NCI-H187 (cell line): ENCODE measurements around the gene CERS5.
A peak's percentile ranks its signal among the peaks of the same experiment; 100 is the strongest.
"Not testable (repeated sequence)": the region's sequence is repeated elsewhere in the genome, so short reads cannot be mapped to it uniquely, and the experiment has no call there.

ENCODE experiments used
- DNase-seq, 2 experiments: peaks; one replicate each; lab custom pipeline; 2025; lab: John Stamatoyannopoulos, UW

CERS5 gene

DNA sequence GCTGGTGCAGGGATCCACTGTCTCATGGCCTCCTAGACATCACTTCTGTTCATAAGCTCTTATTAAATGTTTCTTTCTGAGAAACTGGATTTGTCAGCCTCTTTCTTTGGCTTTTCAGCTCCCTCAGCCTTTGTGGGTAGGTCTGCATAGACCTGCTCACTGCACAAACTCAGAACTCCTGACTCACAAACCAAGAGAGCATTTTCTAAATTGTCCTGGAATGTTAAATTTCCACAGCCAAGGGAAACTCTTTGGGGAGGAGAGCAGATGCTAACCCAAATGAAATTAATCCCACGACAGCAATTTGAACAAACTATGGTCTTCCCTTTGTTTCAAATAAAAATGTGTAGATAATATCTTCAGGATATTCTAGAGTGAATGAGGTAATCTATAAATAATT lies 19.5 kb upstream of the CERS5 start:
- no peak for DNase-seq

DNA sequence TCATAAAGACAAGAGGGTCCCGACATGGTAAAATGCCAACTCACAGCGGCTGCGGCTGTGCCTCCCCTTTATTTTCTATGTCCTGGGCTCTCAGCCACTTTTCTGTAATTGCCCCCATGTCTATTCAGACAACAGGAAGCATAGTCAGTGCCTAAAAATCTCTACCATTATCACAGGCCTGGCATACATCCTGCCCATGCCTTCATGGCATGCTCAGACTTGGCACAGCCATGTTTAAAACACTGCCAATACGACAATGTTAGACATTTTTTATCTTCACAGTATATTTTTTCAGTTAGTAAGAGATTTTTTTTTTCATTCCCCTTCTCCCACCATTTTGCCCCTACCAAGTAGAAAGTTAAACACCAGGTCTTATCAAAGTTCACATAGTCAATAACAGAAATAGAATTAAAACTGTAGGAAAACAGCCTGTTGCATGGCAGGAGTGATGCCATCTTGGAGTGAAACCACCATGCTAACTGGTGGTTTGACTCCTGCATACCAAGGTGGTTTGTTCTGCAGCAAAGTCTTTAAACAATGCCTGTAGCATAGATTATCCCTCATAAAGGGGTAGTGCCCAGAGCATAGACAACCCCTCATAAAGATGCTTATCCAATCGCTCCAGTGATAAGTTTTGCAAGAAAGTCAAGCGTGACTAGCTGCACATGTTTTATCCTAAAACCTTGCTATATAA lies 18.9 kb upstream of the CERS5 start:
- DNase-seq, result no peak

DNA sequence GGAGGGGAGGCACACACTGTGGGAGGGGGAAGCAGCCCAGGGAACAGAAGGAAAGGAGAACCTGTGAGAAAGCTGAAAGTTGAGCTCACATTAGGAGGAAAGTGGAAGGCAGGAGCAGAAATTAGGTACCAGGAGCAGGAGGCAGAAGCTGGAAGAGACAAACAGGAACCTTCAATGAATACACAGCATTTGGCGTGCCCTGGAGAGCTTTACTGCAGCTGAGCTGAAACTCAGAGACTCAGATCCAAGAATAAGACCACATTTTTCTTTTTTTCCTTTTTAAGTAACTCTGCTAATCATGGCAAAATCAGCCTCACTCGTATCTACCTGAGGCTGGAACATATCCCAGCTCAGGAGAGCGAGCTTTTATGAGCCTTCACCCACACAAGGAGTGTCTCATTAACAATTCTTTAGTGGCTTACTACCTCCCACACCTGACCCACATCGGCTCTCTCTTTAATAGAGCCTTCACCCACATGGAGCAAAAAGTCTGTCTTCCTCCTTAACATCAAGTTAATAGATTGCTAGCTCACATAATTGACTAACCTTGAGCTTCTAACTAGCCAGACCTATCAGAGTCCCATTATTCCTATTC lies 18.2 kb upstream of the CERS5 start:
- no peak for DNase-seq

DNA sequence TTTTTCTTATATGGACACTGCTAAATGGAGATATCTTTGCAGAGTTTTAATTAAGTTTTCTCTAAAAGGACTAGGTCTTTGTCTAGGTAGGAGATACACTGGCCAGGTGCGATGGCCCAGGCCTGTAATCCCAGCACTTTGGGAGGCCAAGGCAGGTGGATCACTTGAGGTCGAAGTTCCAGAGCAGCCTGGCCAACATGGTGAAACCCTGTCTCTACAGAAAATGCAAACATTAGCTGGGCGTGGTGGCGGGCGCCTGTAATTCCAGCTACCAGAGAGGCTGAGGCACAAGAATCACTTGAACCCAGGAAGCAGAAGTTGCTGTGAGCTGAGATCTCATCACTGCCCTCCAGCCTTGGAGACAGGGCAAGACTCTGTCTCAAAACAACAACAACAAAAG lies 17.1 kb upstream of the CERS5 start:
- DNase-seq, result no peak

DNA sequence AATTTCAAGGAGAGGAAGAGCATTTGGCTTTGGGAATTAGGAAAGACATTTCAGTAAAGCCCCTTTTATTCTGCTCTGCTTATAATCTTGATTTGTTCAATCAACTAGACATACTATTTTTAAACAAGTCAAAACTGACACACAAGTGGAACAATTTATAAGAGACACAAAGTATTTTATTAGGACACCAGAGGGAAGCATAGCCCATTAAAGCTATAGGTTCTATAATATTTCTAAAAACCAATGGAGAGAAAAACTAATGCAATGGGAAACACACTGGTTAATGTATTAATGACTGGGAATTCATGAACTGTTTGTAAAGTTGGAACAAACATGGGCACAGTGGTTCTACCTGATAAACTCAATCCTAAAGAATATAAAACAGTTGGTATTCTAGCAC lies 15.3 kb upstream of the CERS5 start:
- no peak for DNase-seq

DNA sequence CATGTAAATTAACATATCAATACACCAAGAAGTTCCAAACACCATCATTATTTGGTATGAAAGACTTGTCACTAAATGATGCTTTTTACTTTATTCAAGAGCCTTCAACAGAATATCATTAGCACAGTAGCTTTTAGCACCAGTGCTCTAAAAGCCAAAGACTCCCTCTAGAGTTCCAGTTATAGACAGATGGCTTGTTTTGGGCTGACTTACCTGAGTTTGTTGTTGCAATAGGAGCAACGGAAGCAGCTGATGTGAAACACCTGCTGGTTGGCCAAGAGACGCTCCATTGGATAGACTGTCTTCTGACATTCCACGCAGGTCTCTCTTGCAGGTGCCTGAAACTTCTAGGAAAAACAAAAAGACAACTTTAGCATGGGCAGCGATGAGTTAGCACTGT lies 14.5 kb upstream of the CERS5 start:
- DNase-seq, result no peak

DNA sequence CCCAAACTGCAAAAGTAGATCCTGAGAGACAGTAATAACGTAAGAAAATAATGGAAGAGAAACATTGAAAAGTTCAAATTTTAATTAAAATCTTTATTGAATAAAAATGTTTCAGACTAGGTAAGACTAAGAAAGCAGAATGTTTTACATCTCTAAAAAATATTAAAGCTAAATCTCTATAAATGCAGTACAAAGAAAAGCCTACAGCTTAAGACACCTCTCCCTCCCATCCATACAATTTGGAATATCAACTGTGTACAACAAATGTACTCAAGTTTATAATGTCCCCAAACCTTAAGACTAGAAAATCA lies 8.5 kb upstream of the CERS5 start:
- DNase-seq, result no peak

DNA sequence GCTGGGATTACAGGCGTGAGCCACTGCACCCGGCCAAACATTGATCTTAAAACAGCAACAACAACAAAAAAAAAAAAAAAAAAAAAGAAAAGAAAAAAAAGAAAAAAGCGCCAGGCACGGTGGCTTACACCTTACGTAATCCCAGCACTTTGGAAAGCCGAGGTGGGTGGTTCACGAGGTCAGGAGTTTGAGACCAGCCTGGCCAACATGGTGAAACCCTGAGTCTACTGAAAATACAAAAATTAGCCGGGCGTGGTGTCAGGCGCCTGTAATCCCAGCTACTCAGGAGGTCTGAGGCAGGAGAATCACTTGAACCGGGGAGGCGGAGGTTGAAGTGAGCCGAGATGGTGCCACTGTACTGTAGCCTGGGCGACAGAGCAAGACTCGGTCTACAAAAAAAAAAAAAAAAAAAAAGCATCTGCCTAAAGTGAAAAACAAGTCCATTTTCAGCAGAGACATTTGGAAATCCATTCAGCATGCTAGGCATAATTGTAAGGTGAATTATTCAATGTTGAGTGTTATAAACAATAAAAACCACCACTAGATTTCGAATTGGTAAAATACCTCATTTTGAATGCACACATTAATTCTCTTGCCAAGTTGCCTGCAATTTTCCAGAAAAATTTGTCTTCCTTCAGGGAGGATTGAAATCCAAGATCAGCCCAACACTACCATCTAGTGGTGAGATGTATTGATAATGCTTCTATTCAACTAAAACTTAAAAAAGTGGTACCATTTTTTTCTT lies 8.0 kb upstream of the CERS5 start:
- peak in 1 of 2 experiments; percentile 69 for DNase-seq

DNA sequence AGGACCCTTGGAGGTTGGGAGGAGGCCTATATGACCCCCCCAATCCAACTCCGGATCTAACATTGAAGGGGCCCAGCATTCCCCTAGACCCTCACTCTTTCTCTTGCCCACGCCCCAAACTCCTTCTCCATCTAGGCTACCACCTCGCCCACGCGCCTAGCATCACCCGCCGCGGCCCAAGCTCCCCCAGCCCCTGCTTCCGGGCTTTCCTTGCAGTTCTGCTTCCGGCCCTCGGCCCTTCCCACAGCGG lies 445 bp downstream of the CERS5 start:
- peak in 1 of 2 experiments; percentile 52 for DNase-seq

DNA sequence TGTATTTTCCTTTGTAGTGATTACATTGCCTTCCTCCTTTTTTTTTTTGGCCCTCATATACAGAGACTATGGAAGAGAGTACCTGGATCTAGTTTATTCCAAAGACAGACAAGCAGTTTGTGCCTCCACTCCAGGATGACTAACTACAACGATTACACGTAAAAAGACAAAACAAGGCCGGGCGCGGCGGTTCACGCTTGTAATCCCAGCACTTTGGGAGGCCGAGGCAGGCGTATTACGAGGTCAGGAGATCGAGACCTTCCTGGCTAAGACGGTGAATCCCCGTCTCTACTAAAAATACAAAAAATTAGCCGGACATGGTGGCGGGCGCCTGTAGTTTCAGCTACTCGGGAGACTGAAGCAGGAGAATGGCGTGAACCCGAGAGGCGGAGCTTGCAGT lies 2.2 kb downstream of the CERS5 start:
- no peak for DNase-seq

DNA sequence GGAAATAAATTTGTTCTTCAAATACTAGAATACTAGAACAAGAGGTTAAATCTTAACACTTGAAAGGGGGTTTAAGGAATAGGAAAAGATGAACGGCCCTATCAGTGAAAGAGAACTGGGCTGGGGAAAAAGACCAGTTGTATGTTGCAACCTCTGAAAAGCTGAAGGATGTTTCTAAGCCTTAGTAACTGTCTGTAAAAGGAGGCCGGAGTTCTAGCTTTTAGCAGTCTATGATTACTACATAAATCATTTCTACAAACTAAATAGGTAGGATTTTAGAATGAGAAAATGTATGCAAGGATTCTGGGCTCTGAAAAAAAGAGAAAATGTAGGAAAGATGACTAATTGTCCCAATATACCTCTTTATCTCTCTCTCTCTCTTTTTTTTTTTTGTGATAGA lies 4.9 kb downstream of the CERS5 start:
- no peak for DNase-seq

DNA sequence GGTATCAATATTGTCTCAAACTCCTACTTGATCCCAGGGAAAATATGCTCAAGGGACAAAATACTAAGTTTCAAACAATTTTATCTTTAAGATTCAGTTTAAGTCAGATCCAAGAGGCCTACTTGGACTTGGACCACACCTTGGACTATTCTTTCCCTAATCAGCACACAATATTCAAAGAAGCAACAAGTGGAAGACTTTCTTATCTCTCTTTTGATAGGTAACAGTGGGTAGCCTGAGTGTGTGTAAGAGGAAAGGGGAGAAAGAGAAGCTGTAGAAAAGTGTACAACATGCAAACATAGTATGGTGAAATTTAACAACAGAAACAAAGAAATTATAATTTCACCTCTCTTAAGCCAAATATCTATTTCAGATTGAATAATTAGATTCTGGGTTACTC lies 6.5 kb downstream of the CERS5 start:
- no peak for DNase-seq

DNA sequence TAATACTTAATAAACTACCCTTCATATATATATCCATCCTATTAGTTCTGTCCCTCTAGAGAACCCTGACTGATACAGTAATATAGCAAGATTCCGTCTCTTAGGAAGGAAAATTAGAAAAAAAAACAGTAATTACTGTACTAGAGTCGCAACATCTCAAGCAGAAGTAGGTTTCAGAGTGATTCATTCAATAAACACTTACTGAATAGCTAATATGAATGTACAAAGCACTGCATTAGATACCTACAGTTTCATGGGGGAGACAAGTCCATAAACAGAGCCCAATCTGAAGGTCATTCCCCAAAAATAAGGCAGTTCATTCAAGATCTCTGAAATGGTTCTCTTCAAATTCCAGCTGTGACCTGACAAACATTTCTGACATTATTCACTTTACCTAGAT lies 9.9 kb downstream of the CERS5 start:
- DNase-seq, result no peak

DNA sequence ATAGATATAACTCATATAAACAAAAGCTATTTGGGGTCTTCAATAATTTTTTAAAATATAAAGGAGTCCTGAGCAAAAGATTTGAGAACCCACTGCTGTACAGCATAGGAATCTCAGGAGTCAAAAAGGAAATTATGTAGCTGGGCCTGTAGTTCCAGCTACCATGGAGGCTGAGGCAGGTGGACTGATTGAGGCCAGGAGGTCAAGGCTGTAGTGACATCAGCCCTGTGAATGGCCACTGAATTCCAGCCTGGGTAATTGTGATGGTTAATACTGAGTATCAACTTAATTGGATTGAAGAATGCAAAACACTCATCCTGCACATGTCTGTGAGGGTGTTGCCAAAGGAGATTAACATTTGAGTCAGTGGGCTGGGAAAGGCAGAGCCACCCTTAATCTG lies 10.5 kb downstream of the CERS5 start:
- DNase-seq, result no peak

DNA sequence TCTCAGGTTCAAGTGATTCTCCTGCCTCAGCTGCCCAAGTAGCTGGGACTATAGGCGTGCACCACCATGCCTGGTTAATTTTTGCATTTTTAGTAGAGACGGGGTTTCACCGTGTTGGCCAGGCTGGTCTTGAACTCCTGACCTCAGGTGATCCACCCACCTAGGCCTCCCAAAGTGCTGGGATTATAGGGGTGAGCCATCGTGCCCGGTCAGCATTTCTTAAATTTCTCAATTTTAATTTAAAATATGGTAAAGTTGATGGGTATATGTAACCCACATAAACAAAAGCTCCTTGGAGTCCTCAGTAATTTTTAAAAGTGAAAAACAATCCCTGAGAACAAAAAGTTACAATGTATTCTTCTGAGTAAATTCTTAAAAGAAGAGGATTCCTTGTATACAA lies 12.2 kb downstream of the CERS5 start:
- DNase-seq, result not testable (repeated sequence)

DNA sequence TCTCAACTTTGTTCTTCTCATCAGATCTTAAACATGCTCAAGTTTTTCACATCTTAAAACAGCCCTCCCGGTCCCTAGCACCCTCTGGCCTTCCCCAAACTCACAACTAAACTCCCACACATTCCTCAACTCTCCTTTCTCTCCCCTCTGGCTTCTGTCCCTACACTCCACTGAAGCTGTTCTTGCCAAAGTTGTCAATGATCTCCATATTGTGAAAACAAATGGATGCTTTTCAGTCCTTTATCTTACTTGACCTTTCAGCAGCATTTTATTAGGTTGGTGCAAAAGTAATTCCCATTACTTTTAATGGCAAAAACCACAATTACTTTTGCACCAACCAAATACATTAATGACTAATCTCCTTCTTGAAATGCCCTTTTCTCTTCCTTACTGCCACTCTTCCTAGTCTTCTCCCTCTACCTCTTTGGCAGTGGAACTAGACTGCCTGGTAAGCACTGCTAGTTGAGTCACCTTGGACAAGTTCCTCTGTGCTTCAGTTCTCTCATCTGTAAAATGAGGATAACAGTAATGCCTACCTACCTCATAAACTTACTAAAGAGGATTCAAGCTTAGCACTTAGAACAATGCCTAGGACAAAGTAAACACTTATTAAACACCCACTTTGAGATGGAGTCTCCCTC lies 16.0 kb downstream of the CERS5 start:
- no peak for DNase-seq

DNA sequence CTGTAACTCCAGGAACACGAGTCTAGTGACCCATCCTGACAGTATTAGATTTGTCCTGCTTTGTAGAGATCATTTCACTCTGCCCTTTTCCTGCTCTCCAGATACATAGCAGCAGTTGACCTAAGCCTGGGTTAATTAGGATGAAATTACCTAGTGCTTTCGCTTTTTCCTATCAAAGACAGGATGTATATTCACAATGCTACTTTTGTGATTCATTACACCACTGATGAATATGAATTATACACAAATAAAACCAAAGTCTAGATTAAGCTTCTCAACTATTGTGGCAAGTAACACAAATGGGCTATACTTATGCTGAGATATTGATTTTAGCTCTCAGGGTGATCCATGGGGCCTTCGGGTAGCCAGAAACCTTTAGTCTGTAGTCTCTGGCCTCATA lies 17.9 kb downstream of the CERS5 start:
- DNase-seq, result no peak

DNA sequence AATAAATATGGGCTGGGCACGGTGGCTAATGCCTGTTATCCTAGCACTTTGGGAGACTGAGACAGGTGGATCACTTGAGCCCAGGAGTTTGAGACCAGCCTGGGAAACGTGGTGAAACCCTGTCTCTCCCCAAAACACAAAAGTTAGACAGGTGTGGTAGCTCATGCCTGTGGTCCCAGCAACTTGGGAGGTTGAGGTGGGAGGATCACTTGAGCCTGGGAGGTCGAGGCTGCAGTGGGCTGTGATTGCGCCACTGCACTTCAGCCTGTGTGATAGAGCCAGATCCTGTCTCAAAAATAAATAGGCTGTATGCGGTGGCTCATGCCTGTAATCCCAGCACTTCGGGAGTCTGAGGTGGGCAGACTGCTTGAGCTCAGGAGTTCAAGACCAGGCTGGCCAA lies 19.2 kb downstream of the CERS5 start:
- DNase-seq, result not testable (repeated sequence)

DNA sequence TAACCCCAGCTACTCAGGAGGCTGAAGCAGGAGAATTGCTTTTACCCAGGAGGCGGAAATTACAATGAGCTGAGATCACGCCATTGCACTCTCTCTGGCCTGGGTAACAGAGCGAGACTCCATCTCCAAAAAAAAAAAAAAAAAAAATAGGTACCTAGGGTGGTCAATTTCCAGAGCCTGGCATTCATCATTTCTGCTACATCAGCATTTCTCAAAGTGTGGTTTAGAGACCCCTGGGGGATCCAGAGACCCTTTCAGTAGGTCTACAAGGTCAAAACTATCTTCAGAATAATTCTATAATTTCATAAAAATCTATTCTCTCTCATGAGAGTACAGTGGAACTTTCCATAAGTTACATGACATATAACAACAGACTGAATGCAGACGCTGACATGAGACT lies 19.9 kb downstream of the CERS5 start:
- DNase-seq, result no peak

DNA sequence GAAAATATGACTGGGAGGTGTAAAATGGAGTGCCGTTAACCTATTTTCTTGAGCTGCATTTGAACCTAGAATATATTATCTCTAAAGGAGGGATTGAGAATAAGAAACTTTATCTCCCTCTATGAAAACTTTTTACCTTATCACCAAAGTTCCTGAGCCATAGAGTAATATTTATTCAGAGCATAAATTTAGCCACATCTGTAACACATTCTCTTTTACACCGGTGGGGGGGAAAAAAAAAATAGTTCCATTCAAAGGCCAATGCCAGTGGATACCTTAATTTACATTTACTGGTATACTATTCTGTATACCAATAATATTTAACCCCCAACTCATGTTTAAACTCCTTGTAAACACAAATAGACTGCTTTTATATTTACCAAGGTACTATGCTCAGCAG lies 21.7 kb downstream of the CERS5 start:
- DNase-seq, result no peak

DNA sequence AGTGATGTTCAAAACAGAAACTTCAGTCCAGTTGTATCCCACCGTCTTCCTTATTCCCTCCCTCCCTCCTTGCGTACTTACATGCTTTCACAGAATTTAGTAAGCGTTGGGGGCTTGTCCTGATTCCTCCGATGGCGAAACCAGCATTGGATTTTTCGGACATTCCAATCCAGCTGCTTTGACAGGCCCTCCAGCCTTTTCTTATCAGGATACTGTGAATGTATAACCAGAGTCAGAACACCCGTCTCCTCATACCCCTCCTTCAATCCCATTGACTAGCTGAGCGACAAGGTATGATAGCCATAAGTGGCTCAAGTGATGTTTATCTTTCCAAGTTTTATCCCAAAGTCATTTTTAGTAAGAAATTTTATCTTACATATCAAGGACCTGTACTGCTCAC lies 24.2 kb downstream of the CERS5 start:
- no peak for DNase-seq

DNA sequence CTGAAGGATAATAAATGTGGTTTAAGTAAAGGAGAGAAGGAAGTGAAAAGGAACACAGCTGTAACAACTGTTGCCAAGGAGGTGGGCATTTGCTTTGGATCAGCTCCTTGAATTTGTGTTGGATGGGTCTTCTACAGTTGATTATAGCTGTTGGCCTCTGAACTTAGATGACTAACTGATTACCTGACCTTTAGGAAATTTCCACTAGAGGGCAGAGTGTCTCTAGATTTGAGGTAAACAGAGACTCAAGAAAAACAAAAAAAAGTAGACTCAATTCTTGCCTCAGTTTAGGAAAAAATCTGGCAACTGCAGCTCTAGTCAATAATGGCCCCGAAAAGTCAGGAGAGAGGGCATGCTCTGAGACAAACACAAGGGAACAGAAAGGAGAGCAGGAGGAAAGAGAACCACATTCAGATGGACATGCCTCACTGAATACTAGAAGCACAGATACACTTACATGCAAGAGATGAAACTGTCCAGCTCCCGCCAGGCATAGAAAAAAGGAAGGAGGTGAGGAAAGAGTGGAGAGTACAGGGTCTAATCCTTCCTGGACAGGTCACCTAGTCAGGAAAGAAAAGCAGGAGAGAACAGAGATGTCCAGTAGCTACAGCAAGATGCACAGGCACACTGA lies 34.5 kb downstream of the CERS5 start:
- DNase-seq, result no peak

DNA sequence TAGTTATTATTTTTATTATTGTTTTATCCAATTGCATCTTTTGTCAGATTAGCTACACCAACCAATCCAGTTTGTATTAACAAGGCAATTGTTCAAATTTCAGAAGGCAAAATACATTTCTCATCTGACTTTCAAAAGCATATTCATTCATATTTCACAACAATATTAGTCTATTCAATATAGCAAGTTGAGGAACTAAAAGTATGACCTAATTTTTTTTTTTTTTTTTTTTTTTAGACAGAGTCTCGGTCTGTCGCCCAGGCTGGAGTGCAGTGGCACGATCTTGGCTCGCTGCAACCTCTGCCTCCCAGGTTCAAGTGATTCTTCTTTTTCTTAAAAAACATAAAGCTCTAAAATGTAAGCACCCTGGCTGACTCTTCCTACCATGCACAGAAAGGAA lies 37.9 kb downstream of the CERS5 start:
- DNase-seq, result no peak
